Prostate gland (tissue), 2 donors: ENCODE data around the gene NECTIN4. TPM values are rescaled to one million over a fixed set of nuclear protein-coding genes. Genes with fewer than 3 reads are reported as not detected.

Experiments
- DNase-seq: peaks from one replicate; pipeline ENCODE4 v3.0.0-alpha.2; 2019; ENCODE audit warnings: low spot score
- H3K27ac ChIP-seq, 2 donors: fragments of 200-600 bp; sonication (generic); 2 replicates each; pipeline ENCODE4 v1.5.1; 2017 to 2019
- H3K27me3 ChIP-seq: fragments of 200-600 bp; sonication (generic); replicated peaks from 2 replicates; pipeline ENCODE4 v1.5.1; 2019; ENCODE audit not compliant: insufficient read depth
- H3K36me3 ChIP-seq, 2 donors: fragments of 200-600 bp; sonication (generic); 1 replicate in 1 of 2; 2 replicates in 1 of 2; pipeline versions ENCODE4 v1.5.1 to v1.8.1; 2017 to 2019
- H3K4me1 ChIP-seq: fragments of 200-600 bp; sonication (generic); replicated peaks from 2 replicates; pipeline ENCODE4 v1.5.1; 2019
- H3K4me3 ChIP-seq, 2 donors: fragments of 200-600 bp; sonication (generic); 2 replicates each; pipeline ENCODE4 v1.5.1; 2017 to 2019
- H3K9me3 ChIP-seq: fragments of 200-600 bp; sonication (generic); 2 replicates; pipeline ENCODE4 v1.5.1; 2017
- POLR2A ChIP-seq: fragments of 450-650 bp; IDR thresholded peaks from one replicate; pipeline ENCODE4 v1.6.1; 2016; ENCODE audit warnings: antibody characterized with exemption, mild to moderate bottlenecking
- POLR2AphosphoS5 ChIP-seq: sonication (generic); formaldehyde crosslinking; IDR thresholded peaks from one replicate; pipeline ENCODE4 v1.6.1; 2017; ENCODE audit warnings: antibody characterized with exemption
- WGBS: methylation state at CpG from one replicate; pipeline ENCODE4 v1.1.5; 2018; 5-methylcytosine and 5-hydroxymethylcytosine counted together
- intact Hi-C: fragments of 100-400 bp; cut with DNase I; formaldehyde crosslinking; loops from one replicate; pipeline ENCODE4 v1.14.2; 2022
- total RNA-seq, 2 donors: library from RNA; depleted of rRNA; stranded (reverse); fragments of >200 nt; gene quantifications; one replicate each; pipeline ENCODE4 v1.1.0, GENCODE V29; 2016
- TF ChIP-seq, protein P1 (sequence below), 4 experiments: fragments of 200-600 bp in 2 of 4; fragments of 450-650 bp in 2 of 4; sonication (generic) in 2 of 4; IDR thresholded peaks; 1 replicate in 3 of 4; 2 replicates in 1 of 4; pipeline ENCODE4 v1.5.1; 2016 to 2019; ENCODE audit warnings: antibody characterized with exemption in 4 of 4, mild to moderate bottlenecking in 2 of 4, moderate library complexity in 2 of 4

The NECTIN4 gene
- total RNA-seq, 2 donors from 2014 or later = 9.6 to 18.6 TPM

- no peaks in the 10 kb centered on the region for H3K27me3 ChIP-seq
- H3K27ac ChIP-seq = no peak overlapping the region
- H3K9me3 ChIP-seq = no peaks in the 10 kb centered on the region
- TF ChIP-seq POLR2AphosphoS5 (no peak), POLR2A (no peak)
- TF ChIP-seq, protein P1, sequence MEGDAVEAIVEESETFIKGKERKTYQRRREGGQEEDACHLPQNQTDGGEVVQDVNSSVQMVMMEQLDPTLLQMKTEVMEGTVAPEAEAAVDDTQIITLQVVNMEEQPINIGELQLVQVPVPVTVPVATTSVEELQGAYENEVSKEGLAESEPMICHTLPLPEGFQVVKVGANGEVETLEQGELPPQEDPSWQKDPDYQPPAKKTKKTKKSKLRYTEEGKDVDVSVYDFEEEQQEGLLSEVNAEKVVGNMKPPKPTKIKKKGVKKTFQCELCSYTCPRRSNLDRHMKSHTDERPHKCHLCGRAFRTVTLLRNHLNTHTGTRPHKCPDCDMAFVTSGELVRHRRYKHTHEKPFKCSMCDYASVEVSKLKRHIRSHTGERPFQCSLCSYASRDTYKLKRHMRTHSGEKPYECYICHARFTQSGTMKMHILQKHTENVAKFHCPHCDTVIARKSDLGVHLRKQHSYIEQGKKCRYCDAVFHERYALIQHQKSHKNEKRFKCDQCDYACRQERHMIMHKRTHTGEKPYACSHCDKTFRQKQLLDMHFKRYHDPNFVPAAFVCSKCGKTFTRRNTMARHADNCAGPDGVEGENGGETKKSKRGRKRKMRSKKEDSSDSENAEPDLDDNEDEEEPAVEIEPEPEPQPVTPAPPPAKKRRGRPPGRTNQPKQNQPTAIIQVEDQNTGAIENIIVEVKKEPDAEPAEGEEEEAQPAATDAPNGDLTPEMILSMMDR (IDR thresholded peaks at IDR 0.05) = no peak
- H3K4me3 ChIP-seq = no peak overlapping the region
- 97% methylated on average over 4 of the region's 4 CpGs for WGBS
- no peak for DNase-seq
- no peaks in the 10 kb centered on the region for H3K36me3 ChIP-seq
- intact Hi-C loops = no loop called here
- H3K4me1 ChIP-seq = no peaks in the 10 kb centered on the region
Measured at GRCh38 chr1:161061419-161061818, 27.9 kb downstream of the NECTIN4 start.

DNA sequence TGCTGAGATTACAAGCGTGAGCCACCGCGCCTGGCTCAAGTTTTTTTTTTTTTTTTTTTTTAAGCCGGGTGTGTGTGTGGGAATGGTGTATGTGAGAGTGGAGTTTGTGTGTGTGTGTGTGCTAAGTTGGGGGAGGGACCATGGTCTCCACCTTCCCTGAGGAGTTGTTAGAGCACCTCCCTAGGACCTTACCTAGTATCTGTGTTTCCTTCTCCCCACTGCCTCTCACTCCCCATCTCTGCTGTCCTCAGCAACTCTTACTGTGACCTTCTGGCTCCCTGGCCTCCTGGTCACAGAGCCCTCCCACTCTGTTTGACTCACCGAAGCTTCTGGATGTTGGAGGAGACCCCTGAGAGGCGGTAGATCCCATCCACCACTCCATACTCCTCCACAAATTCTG is 30.1 kb downstream of the NECTIN4 start:
- intact Hi-C loops = no loop called here

GRCh38 chr1:161054805-161055204 is 34.6 kb downstream of the NECTIN4 start:
- H3K4me1 ChIP-seq = no peaks in the 10 kb centered on the region
- intact Hi-C loops = no loop called here
- TF ChIP-seq POLR2A = no peak
- TF ChIP-seq, protein P1 (IDR thresholded peaks at IDR 0.05) = no peak
- no peak for TF ChIP-seq POLR2AphosphoS5
- H3K36me3 ChIP-seq = no peaks in the 10 kb centered on the region
- H3K27ac ChIP-seq = no peak overlapping the region
- no peak overlapping the region for H3K4me3 ChIP-seq
- H3K9me3 ChIP-seq = no peaks in the 10 kb centered on the region
- 90% methylated on average over 7 of the region's 7 CpGs for WGBS
- no peaks in the 10 kb centered on the region for H3K27me3 ChIP-seq
- no peak for DNase-seq

More for the DNA sequence above, 30.1 kb downstream of the NECTIN4 start:
- H3K9me3 ChIP-seq = no peaks in the 10 kb centered on the region
- no peaks in the 10 kb centered on the region for H3K27me3 ChIP-seq
- H3K4me1 ChIP-seq = no peaks in the 10 kb centered on the region
- TF ChIP-seq POLR2AphosphoS5 (no peak), POLR2A (no peak)
- TF ChIP-seq, protein P1 (IDR thresholded peaks at IDR 0.05) = no peak
- H3K27ac ChIP-seq = no peak overlapping the region
- H3K36me3 ChIP-seq = no peaks in the 10 kb centered on the region
- DNase-seq = no peak
- no peak overlapping the region for H3K4me3 ChIP-seq
- WGBS = 81% methylated on average over 6 of the region's 6 CpGs

DNA sequence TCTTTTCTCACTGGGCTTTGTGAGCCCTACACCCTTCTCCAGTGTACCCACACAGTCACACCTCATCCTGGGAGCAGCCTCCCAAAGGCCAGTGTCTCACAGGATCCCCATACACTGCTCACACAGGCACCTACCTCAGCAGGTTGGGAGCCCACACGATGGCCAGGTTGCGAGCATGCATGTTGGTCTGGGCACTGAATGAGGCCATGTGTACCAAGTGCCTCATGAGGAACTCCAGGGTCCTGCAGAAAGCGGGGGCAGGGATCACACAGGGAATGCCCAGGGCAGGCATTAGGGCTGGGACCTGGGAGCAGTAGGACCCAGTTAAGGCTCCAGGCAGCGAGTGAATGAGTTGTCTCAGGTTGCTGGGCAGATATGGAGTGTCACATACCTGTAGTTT is 35.1 kb downstream of the NECTIN4 start:
- Histone ChIP-seq H3K36me3 (no peaks in the 10 kb centered on the region), H3K27ac (no peak overlapping the region), H3K4me3 (no peak overlapping the region), H3K4me1 (no peaks in the 10 kb centered on the region), H3K27me3 (no peaks in the 10 kb centered on the region), H3K9me3 (no peaks in the 10 kb centered on the region)
- intact Hi-C loops = no loop called here
- TF ChIP-seq, protein P1 (IDR thresholded peaks at IDR 0.05) = no peak
- TF ChIP-seq POLR2AphosphoS5 (no peak), POLR2A (no peak)
- no peak for DNase-seq
- 82% methylated on average over 4 of the region's 4 CpGs for WGBS

DNA sequence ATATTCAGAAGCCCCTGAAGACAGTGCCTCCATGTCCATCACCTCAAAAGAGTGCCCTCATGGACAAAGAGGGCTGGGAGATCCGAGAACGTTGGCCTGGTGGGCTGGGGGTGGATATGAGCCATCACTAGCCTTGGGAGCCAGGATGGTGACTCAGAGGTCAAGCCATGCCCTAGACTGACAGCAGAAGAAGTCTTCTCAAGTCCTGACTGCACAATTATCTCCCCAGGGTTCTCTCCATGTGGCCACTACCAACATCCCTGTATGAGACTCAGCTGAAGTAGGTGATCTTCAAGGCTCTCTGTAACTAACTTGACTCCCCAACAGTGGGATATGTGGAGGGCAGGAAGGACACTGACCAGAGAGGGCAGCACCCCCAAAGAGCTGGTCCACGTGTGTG is 36.5 kb downstream of the NECTIN4 start:
- WGBS = 88% methylated on average over 3 of the region's 3 CpGs
- Histone ChIP-seq H3K9me3 (no peaks in the 10 kb centered on the region), H3K36me3 (no peaks in the 10 kb centered on the region), H3K4me3 (no peak overlapping the region), H3K27ac (no peak overlapping the region), H3K4me1 (no peaks in the 10 kb centered on the region), H3K27me3 (no peaks in the 10 kb centered on the region)
- DNase-seq = no peak
- intact Hi-C loops = no loop called here
- no peak for TF ChIP-seq POLR2A
- no peak for TF ChIP-seq POLR2AphosphoS5
- TF ChIP-seq, protein P1 (IDR thresholded peaks at IDR 0.05) = no peak
